Kidney (tissue), 14 donors: ENCODE results near the gene STXBP3. TPM values are rescaled to one million over a fixed set of nuclear protein-coding genes. Genes with fewer than 3 reads are reported as not detected.
A peak's percentile ranks its signal among the peaks of the same experiment; 100 is the strongest.

Experiments
- DNase-seq, 5 donors: peaks; one replicate each; pipeline ENCODE4 v3.0.0-alpha.2; 2013 to 2020
- FAIRE-seq: peaks from 2 replicates; lab custom pipeline; 2012; peaks lifted over from hg19 to GRCh38; lab: Jason Lieb, UNC
- H3K27ac ChIP-seq, 2 donors: one replicate each; pipeline ENCODE4 v1.7.0; 2013; ENCODE audit warnings: low read depth in 2 of 2, low read length in 2 of 2, inconsistent platforms in 1 of 2
- H3K27me3 ChIP-seq: one replicate; pipeline ENCODE4 v1.7.1; 2013; ENCODE audit warnings: low read length, inconsistent platforms; ENCODE audit not compliant: control insufficient read depth, insufficient read depth
- H3K36me3 ChIP-seq, 3 donors: one replicate each; pipeline versions ENCODE4 v1.7.0 to v1.7.1; 2013; ENCODE audit warnings: low read length in 3 of 3, control low read depth in 1 of 3, inconsistent platforms in 1 of 3; ENCODE audit not compliant: insufficient read depth in 3 of 3, control insufficient read depth in 2 of 3
- H3K4me1 ChIP-seq, 3 donors: one replicate each; pipeline versions ENCODE4 v1.7.0 to v1.7.1; 2013; ENCODE audit warnings: low read length in 3 of 3, inconsistent platforms in 1 of 3, low read depth in 1 of 3; ENCODE audit not compliant: control insufficient read depth in 2 of 3, insufficient read depth in 2 of 3
- H3K4me3 ChIP-seq, 3 donors: one replicate each; pipeline versions ENCODE4 v1.7.0 to v1.8.1; 2013; ENCODE audit warnings: low read length in 3 of 3, control low read depth in 1 of 3, inconsistent platforms in 1 of 3
- H3K9ac ChIP-seq, 3 donors: one replicate each; pipeline versions ENCODE4 v1.7.0 to v1.7.1; 2013; ENCODE audit warnings: low read length in 3 of 3, control low read depth in 1 of 3, inconsistent platforms in 1 of 3
- H3K9me3 ChIP-seq, 3 donors: one replicate each; pipeline versions ENCODE4 v1.7.0 to v1.7.1; 2013; ENCODE audit warnings: low read length in 3 of 3, control low read depth in 1 of 3, inconsistent platforms in 1 of 3; ENCODE audit not compliant: control insufficient read depth in 2 of 3, insufficient read depth in 1 of 3
- intact Hi-C: fragments of 100-400 bp; cut with DNase I; formaldehyde crosslinking; loops from one replicate; pipeline ENCODE4 v1.11.1; 2022
- polyA plus RNA-seq: library from polyadenylated mRNA; stranded (reverse); fragments of 350-450 nt; fragmentation: Illumina TruSeq; extraction: RNeasy Lipid Tissue Mini Kit (QIAGEN cat#74804); gene quantifications from one replicate; pipeline ENCODE4 v1.2.3, GENCODE V29; 2014; ENCODE audit warnings: low read depth, low replicate concordance; ENCODE audit not compliant: insufficient read depth
- total RNA-seq: library from RNA; stranded (reverse); fragmentation: NEBNext Ultra II Directional; extraction: Animal tissue kit (Norgen Biotek cat#: 25700); gene quantifications from one replicate; pipeline ENCODE4 v1.2.1, GENCODE V29; 2021
- TF ChIP-seq, protein P1 (sequence below): IDR thresholded peaks from 3 replicates; pipeline ENCODE4 v1.5.1; 2012; ENCODE audit warnings: mild to moderate bottlenecking, moderate library complexity, borderline replicate concordance; ENCODE audit not compliant: insufficient read depth; ENCODE audit errors: extremely low read depth
- donor health status: control.
- donor health status: control.
- donor health status: control.
- donor health status: control.
- donor health status: control.
- donor health status: DM: yes; HTN: yes; CAD: no.
- donor health status: Normal renal cell carcinoma (clear cell type).

Gene STXBP3
- total and polyA plus RNA-seq, 2 donors from 2014 or later, result 26.0 to 61.4 TPM

DNA sequence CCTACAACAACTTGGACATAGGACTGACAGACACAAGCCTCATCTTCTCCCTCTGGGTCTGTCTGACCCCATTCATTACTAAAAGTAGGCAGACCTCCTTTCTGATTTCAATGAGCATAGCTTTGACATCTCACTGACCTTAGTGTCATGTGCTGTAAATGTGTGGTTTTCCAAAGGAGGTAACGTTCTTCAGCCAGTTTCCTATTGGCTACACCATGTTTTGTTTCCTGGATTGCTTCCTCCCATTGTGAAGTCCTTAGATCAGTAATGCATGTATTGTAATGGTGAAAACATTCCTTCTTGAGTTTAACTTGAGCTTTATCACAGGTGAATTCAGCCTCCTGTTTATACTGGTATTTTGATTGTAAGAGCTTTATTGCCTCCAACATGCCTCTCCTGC is 20.6 kb downstream of the STXBP3 start:
- intact Hi-C loops, result no loop called here
- Histone ChIP-seq H3K9ac (no peak overlapping the region), H3K4me3 (no peak overlapping the region), H3K9me3 (no peaks in the 10 kb centered on the region), H3K27ac (no peak overlapping the region), H3K27me3 (no peaks in the 10 kb centered on the region), H3K36me3 (peaks cover 2 to 12% (median 5%) of the 10 kb centered on the region in 3 donors), H3K4me1 (no peaks in the 10 kb centered on the region)
- FAIRE-seq, result no peak
- no peak for DNase-seq
- TF ChIP-seq, protein P1, sequence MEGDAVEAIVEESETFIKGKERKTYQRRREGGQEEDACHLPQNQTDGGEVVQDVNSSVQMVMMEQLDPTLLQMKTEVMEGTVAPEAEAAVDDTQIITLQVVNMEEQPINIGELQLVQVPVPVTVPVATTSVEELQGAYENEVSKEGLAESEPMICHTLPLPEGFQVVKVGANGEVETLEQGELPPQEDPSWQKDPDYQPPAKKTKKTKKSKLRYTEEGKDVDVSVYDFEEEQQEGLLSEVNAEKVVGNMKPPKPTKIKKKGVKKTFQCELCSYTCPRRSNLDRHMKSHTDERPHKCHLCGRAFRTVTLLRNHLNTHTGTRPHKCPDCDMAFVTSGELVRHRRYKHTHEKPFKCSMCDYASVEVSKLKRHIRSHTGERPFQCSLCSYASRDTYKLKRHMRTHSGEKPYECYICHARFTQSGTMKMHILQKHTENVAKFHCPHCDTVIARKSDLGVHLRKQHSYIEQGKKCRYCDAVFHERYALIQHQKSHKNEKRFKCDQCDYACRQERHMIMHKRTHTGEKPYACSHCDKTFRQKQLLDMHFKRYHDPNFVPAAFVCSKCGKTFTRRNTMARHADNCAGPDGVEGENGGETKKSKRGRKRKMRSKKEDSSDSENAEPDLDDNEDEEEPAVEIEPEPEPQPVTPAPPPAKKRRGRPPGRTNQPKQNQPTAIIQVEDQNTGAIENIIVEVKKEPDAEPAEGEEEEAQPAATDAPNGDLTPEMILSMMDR, result no peak

DNA sequence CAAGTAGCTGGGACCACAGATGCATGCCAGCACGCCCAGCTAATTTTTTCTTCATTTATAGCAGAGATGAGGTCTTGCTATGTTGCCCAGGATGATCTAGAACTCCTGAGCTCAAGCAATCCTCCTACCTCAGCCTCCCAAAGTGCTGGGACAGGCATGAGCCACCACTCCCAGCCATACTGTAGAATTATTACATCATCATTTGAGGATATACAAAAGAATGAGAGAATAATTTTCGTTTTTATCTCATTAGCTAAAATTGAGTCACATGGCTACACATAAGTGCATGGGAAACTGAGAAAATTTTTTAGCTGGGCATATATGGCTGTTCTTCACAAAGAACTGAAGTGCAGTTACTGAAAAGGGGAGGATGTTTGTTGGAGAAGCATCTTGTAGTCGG is 21.2 kb downstream of the STXBP3 start:
- Histone ChIP-seq H3K27ac (no peak overlapping the region), H3K4me3 (no peak overlapping the region), H3K27me3 (no peaks in the 10 kb centered on the region), H3K9me3 (no peaks in the 10 kb centered on the region), H3K36me3 (peaks cover 4 to 12% (median 7%) of the 10 kb centered on the region in 3 donors), H3K9ac (no peak overlapping the region), H3K4me1 (no peaks in the 10 kb centered on the region)
- FAIRE-seq (no peak), DNase-seq (no peak)
- TF ChIP-seq, protein P1, result no peak
- intact Hi-C loops, result no loop called here

DNA sequence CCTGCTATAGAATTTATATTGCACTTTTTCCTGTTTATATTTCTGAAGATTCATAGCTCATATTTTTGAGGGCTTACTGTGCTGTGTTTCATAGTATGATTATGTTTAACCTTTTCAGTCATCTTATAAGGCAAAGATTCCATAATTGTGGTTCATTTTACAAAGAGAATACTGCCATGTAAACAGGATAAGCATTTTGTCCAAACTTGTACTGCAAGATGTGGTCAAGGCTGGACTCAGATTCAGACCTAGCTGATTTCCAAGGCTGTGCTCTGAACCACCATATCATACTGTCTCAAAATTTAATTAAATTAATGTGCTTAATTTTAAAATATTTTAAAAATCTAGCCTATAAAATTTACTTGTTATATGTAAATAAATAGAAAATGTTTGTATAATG is 31.4 kb downstream of the STXBP3 start:
- no peak overlapping the region for H3K4me3 ChIP-seq

More for the DNA sequence above, 31.4 kb downstream of the STXBP3 start:
- H3K4me1 ChIP-seq, result no peaks in the 10 kb centered on the region
- no peak overlapping the region for H3K9ac ChIP-seq
- no peak overlapping the region for H3K27ac ChIP-seq
- FAIRE-seq, result peak; percentile 68
- intact Hi-C loops, result no loop called here
- peaks cover 0 to 37% (median 21%) of the 10 kb centered on the region in 3 donors for H3K36me3 ChIP-seq
- H3K27me3 ChIP-seq, result no peaks in the 10 kb centered on the region
- TF ChIP-seq, protein P1, result no peak
- no peak for DNase-seq
- H3K9me3 ChIP-seq, result no peaks in the 10 kb centered on the region
